ENCODE data around the gene DUOX1.

DUOX1 gene

GRCh38 chr15:45137703-45138102, 7.9 kb downstream of the DUOX1 start:
- H3K4me3 ChIP-seq (ENCODE audit: insufficient read depth, low read length, poor library complexity, severe bottlenecking): no peak overlapping the region
- H3K9ac ChIP-seq (ENCODE audit: low read length): no peak overlapping the region
- no peaks in the 10 kb centered on the region for H3K27me3 ChIP-seq (ENCODE audit: low read length)
- H3K79me2 ChIP-seq (ENCODE audit: insufficient read depth, low read length): no peaks in the 10 kb centered on the region
- no peak overlapping the region for H3K4me2 ChIP-seq (ENCODE audit: low read depth, low read length, poor library complexity, severe bottlenecking)
- no peak overlapping the region for H2AFZ ChIP-seq (ENCODE audit: low read depth, low read length, severe bottlenecking)
- H3K9me3 ChIP-seq (ENCODE audit: insufficient read depth, low read length): no peaks in the 10 kb centered on the region
- no peak overlapping the region for H3K27ac ChIP-seq (ENCODE audit: low read depth, low read length)
- H3F3A ChIP-seq (ENCODE audit: insufficient read depth): no peaks in the 10 kb centered on the region
- no peaks in the 10 kb centered on the region for H4K20me1 ChIP-seq (ENCODE audit: low read depth, low read length)
- H3K36me3 ChIP-seq (ENCODE audit: low read length): no peaks in the 10 kb centered on the region
- no peaks in the 10 kb centered on the region for H3K9me2 ChIP-seq (replicated peaks; ENCODE audit: insufficient read depth, low read length)
- no peak for TF ChIP-seq EZH2phosphoT487 (conservative IDR thresholded peaks at IDR 0.05; ENCODE audit: low read length)
- no peak for TF ChIP-seq CTCF (IDR thresholded peaks at IDR 0.05; ENCODE audit: insufficient read depth, low read length, poor library complexity, severe bottlenecking)

- H3K4me3 ChIP-seq (ENCODE audit: insufficient read depth, low read length, poor library complexity, severe bottlenecking): no peak overlapping the region
- no peaks in the 10 kb centered on the region for H3K27me3 ChIP-seq (ENCODE audit: low read length)
- no peaks in the 10 kb centered on the region for H3K36me3 ChIP-seq (ENCODE audit: low read length)
- no peak overlapping the region for H2AFZ ChIP-seq (ENCODE audit: low read depth, low read length, severe bottlenecking)
- no peak overlapping the region for H3K9ac ChIP-seq (ENCODE audit: low read length)
- no peaks in the 10 kb centered on the region for H3K9me2 ChIP-seq (replicated peaks; ENCODE audit: insufficient read depth, low read length)
- H4K20me1 ChIP-seq (ENCODE audit: low read depth, low read length): no peaks in the 10 kb centered on the region
- no peaks in the 10 kb centered on the region for H3K79me2 ChIP-seq (ENCODE audit: insufficient read depth, low read length)
- no peaks in the 10 kb centered on the region for H3F3A ChIP-seq (ENCODE audit: insufficient read depth)
- no peak overlapping the region for H3K27ac ChIP-seq (ENCODE audit: low read depth, low read length)
- TF ChIP-seq EZH2phosphoT487 (conservative IDR thresholded peaks at IDR 0.05; ENCODE audit: low read length) (no peak), CTCF (IDR thresholded peaks at IDR 0.05; ENCODE audit: insufficient read depth, low read length, poor library complexity, severe bottlenecking) (no peak)
- H3K4me2 ChIP-seq (ENCODE audit: low read depth, low read length, poor library complexity, severe bottlenecking): no peak overlapping the region
- no peaks in the 10 kb centered on the region for H3K9me3 ChIP-seq (ENCODE audit: insufficient read depth, low read length)
Observed at GRCh38 chr15:45138814-45139765, 9.3 kb downstream of the DUOX1 start.

GRCh38 chr15:45139770-45140169, 10.0 kb downstream of the DUOX1 start:
- Histone ChIP-seq H3K4me3 (ENCODE audit: insufficient read depth, low read length, poor library complexity, severe bottlenecking) (no peak overlapping the region), H3K9me2 (replicated peaks; ENCODE audit: insufficient read depth, low read length) (no peaks in the 10 kb centered on the region), H3K9ac (ENCODE audit: low read length) (no peak overlapping the region), H2AFZ (ENCODE audit: low read depth, low read length, severe bottlenecking) (no peak overlapping the region), H3K4me2 (ENCODE audit: low read depth, low read length, poor library complexity, severe bottlenecking) (no peak overlapping the region), H3K79me2 (ENCODE audit: insufficient read depth, low read length) (no peaks in the 10 kb centered on the region), H3K27ac (ENCODE audit: low read depth, low read length) (no peak overlapping the region), H3K9me3 (ENCODE audit: insufficient read depth, low read length) (no peaks in the 10 kb centered on the region), H3K36me3 (ENCODE audit: low read length) (no peaks in the 10 kb centered on the region), H4K20me1 (ENCODE audit: low read depth, low read length) (no peaks in the 10 kb centered on the region), H3F3A (ENCODE audit: insufficient read depth) (no peaks in the 10 kb centered on the region), H3K27me3 (ENCODE audit: low read length) (no peaks in the 10 kb centered on the region)
- TF ChIP-seq EZH2phosphoT487 (conservative IDR thresholded peaks at IDR 0.05; ENCODE audit: low read length) (no peak), CTCF (IDR thresholded peaks at IDR 0.05; ENCODE audit: insufficient read depth, low read length, poor library complexity, severe bottlenecking) (no peak)

Measured in SU-DHL-6 (cell line).